Calu3 (cell line): ENCODE measurements around the gene GPR33. TPM values are rescaled to one million over a fixed set of nuclear protein-coding genes. Genes with fewer than 3 reads are reported as not detected.

Source experiments
- BruUV-seq: library from RNA; stranded (reverse); fragments of 400-500 nt; replicated peaks from 2 replicates; lab custom pipeline; 2021; lab: Mats Ljungman, UMichigan
- CTCF ChIA-PET: fragments of 300-600 bp; sonication (Branson Sonifier 250); formaldehyde crosslinking; loops from one replicate; lab custom pipeline; 2022; ENCODE audit warnings: antibody characterized with exemption; lab: Charles Lee
- DNase-seq: peaks from one replicate; pipeline ENCODE4 v3.0.0; 2022
- H3K27ac Mint-ChIP-seq: one replicate; pipeline ENCODE4 v1.8.0; 2022; ENCODE audit warnings: mixed read lengths; ENCODE audit not compliant: unreplicated experiment
- H3K27me3 Mint-ChIP-seq: one replicate; pipeline ENCODE4 v1.8.0; 2022; ENCODE audit warnings: mixed read lengths; ENCODE audit not compliant: unreplicated experiment
- H3K36me3 Mint-ChIP-seq: one replicate; pipeline ENCODE4 v1.8.0; 2022; ENCODE audit warnings: mild to moderate bottlenecking, moderate library complexity, mixed read lengths; ENCODE audit not compliant: insufficient read depth, unreplicated experiment
- H3K4me1 Mint-ChIP-seq: one replicate; pipeline ENCODE4 v1.8.0; 2022; ENCODE audit warnings: mild to moderate bottlenecking, low read depth, mixed read lengths; ENCODE audit not compliant: unreplicated experiment
- H3K4me3 Mint-ChIP-seq: one replicate; pipeline ENCODE4 v1.8.0; 2022; ENCODE audit warnings: mild to moderate bottlenecking, low read depth, moderate library complexity, mixed read lengths; ENCODE audit not compliant: unreplicated experiment
- H3K9me3 Mint-ChIP-seq: one replicate; pipeline ENCODE4 v1.8.0; 2022; ENCODE audit warnings: low read depth, mixed read lengths; ENCODE audit not compliant: unreplicated experiment
- intact Hi-C: fragments of 100-400 bp; cut with micrococcal nuclease; formaldehyde crosslinking; loops from one replicate; pipeline ENCODE4 v1.10.0; 2022; ENCODE audit not compliant: unreplicated experiment
- total RNA-seq: library from RNA; stranded (reverse); gene quantifications from 2 replicates; pipeline ENCODE4 v1.2.3, GENCODE V29; 2022
- TF ChIP-seq, protein P1 (sequence below): fragments of 200-600 bp; IDR thresholded peaks from one replicate; pipeline ENCODE4 v1.8.0; 2022; ENCODE audit warnings: antibody characterized with exemption; ENCODE audit not compliant: unreplicated experiment

Gene GPR33
- total RNA-seq, 1 experiment from 2014 or later, result not detected

- H3K4me1 Mint-ChIP-seq, result no peaks in the 10 kb centered on the region
- CTCF ChIA-PET, result interaction anchor here (0.6 kb wide), 1 partner anchor 705 kb away, joined by 3 read pairs; no protein-coding TSS in a partner anchor
- BruUV-seq, result no TSS peak
- peaks cover 25% of the 10 kb centered on the region for H3K27me3 Mint-ChIP-seq
- intact Hi-C loops, result no loop called here
- TF ChIP-seq, protein P1, sequence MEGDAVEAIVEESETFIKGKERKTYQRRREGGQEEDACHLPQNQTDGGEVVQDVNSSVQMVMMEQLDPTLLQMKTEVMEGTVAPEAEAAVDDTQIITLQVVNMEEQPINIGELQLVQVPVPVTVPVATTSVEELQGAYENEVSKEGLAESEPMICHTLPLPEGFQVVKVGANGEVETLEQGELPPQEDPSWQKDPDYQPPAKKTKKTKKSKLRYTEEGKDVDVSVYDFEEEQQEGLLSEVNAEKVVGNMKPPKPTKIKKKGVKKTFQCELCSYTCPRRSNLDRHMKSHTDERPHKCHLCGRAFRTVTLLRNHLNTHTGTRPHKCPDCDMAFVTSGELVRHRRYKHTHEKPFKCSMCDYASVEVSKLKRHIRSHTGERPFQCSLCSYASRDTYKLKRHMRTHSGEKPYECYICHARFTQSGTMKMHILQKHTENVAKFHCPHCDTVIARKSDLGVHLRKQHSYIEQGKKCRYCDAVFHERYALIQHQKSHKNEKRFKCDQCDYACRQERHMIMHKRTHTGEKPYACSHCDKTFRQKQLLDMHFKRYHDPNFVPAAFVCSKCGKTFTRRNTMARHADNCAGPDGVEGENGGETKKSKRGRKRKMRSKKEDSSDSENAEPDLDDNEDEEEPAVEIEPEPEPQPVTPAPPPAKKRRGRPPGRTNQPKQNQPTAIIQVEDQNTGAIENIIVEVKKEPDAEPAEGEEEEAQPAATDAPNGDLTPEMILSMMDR, result no peak
- H3K27ac Mint-ChIP-seq, result no peak overlapping the region
- no peaks in the 10 kb centered on the region for H3K36me3 Mint-ChIP-seq
- no peak overlapping the region for H3K4me3 Mint-ChIP-seq
- no peak for DNase-seq
- no peaks in the 10 kb centered on the region for H3K9me3 Mint-ChIP-seq
Observed at GRCh38 chr14:31479027-31479426, 8.8 kb downstream of the GPR33 start.

DNA sequence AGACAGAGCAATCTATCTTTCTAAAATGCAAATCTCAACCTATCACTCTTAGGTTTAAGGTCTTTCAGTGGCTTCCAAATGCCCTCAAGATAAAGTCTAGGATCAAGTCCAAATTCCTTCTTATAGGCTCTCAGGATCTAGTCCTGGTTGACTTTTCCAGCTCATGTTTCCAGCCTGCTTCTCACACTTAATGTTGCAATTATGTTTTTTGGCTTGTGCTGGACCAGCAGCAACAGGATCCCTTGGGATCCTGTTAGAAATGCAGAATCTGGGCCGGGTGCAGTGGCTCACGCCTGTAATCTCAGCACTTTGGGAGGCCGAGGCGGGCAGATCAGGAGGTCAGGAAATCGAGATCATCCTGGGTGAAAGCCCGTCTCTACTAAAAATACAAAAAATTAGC, 10.6 kb downstream of the GPR33 start:
- CTCF ChIA-PET, result no interaction called here
- H3K4me3 Mint-ChIP-seq, result no peak overlapping the region

GRCh38 chr14:31476131-31476866, 11.5 kb downstream of the GPR33 start:
- H3K27me3 Mint-ChIP-seq, result peaks cover 25% of the 10 kb centered on the region
- no peaks in the 10 kb centered on the region for H3K36me3 Mint-ChIP-seq
- no peak for DNase-seq
- TF ChIP-seq, protein P1, result no peak
- no peaks in the 10 kb centered on the region for H3K4me1 Mint-ChIP-seq
- CTCF ChIA-PET, result no interaction called here
- no TSS peak for BruUV-seq
- H3K27ac Mint-ChIP-seq, result no peak overlapping the region
- H3K9me3 Mint-ChIP-seq, result no peaks in the 10 kb centered on the region
- no peak overlapping the region for H3K4me3 Mint-ChIP-seq
- intact Hi-C loops, result no loop called here

More for the DNA sequence above, 10.6 kb downstream of the GPR33 start:
- Mint-ChIP-seq H3K27ac (no peak overlapping the region), H3K27me3 (peaks cover 25% of the 10 kb centered on the region), H3K36me3 (no peaks in the 10 kb centered on the region), H3K9me3 (no peaks in the 10 kb centered on the region), H3K4me1 (no peaks in the 10 kb centered on the region)
- no TSS peak for BruUV-seq
- intact Hi-C loops, result no loop called here
- TF ChIP-seq, protein P1, result no peak
- DNase-seq, result no peak

- CTCF ChIA-PET, result interaction anchor here (0.7 kb wide), 1 partner anchor 581 kb away, joined by 4 read pairs; no protein-coding TSS in a partner anchor
- no peak for DNase-seq
- no TSS peak for BruUV-seq
- TF ChIP-seq, protein P1, result no peak
- no peak overlapping the region for H3K4me3 Mint-ChIP-seq
- intact Hi-C loops, result no loop called here
- H3K9me3 Mint-ChIP-seq, result no peaks in the 10 kb centered on the region
- no peaks in the 10 kb centered on the region for H3K4me1 Mint-ChIP-seq
- H3K27ac Mint-ChIP-seq, result no peak overlapping the region
- H3K27me3 Mint-ChIP-seq, result no peaks in the 10 kb centered on the region
- no peaks in the 10 kb centered on the region for H3K36me3 Mint-ChIP-seq
Observed at GRCh38 chr14:31466554-31466953, 21.3 kb downstream of the GPR33 start.
